Adrenal gland (tissue), 19 donors: ENCODE results near the gene ZSWIM6. TPM values are rescaled to one million over a fixed set of nuclear protein-coding genes. Genes with fewer than 3 reads are reported as not detected.

Experiments
- DNase-seq, 7 donors: peaks; one replicate each; pipeline ENCODE4 v3.0.0-alpha.2; 2019 to 2020
- H3K27ac ChIP-seq, 5 donors: fragments of 200-600 bp; sonication (generic) in 4 of 5; 1 replicate in 3 of 5; 2 replicates in 2 of 5; pipeline versions ENCODE4 v1.5.1 to v1.8.0; 2016 to 2020; ENCODE audit warnings: mild to moderate bottlenecking in 1 of 5
- H3K27me3 ChIP-seq: fragments of 200-600 bp; 2 replicates; pipeline ENCODE4 v1.8.0; 2021
- H3K36me3 ChIP-seq, 2 donors: fragments of 200-600 bp; replicated peaks in 1 of 2; 1 replicate in 1 of 2; 2 replicates in 1 of 2; pipeline versions ENCODE4 v1.5.1 to v1.8.0; 2018 to 2022
- H3K4me1 ChIP-seq, 2 donors: fragments of 200-600 bp; replicated peaks in 1 of 2; 1 replicate in 1 of 2; 2 replicates in 1 of 2; pipeline versions ENCODE4 v1.5.1 to v1.8.0; 2018 to 2021
- H3K4me3 ChIP-seq, 4 donors: fragments of 200-600 bp; sonication (generic) in 3 of 4; one replicate each; pipeline ENCODE4 v1.5.1; 2016 to 2018
- H3K9me3 ChIP-seq, 3 donors: fragments of 200-600 bp; sonication (generic) in 1 of 3; replicated peaks in 1 of 3; 1 replicate in 2 of 3; 2 replicates in 1 of 3; pipeline versions ENCODE4 v1.5.1 to v1.8.0; 2016 to 2021
- POLR2A ChIP-seq, 2 donors: fragments of 450-650 bp; IDR thresholded peaks; one replicate each; pipeline ENCODE4 v1.6.1; 2017; ENCODE audit warnings: antibody characterized with exemption in 2 of 2, mild to moderate bottlenecking in 2 of 2, moderate library complexity in 1 of 2
- WGBS, 4 donors: extraction: QIAGEN DNeasy Blood & Tissue Kit in 2 of 4; methylation state at CpG; one replicate each; pipeline versions ENCODE4 v1.1.5 to v1.1.7; 2013 to 2017; 5-methylcytosine and 5-hydroxymethylcytosine counted together
- intact Hi-C, 2 donors: fragments of 100-400 bp; cut with DNase I; formaldehyde crosslinking; loops; one replicate each; pipeline versions ENCODE4 v1.14.1 to v1.15.0; 2022 to 2023
- long read RNA-seq, 10 donors: library from polyadenylated mRNA in 3 of 10; unstranded in 2 of 10; stranded (forward) in 1 of 10; transcript quantifications; one replicate each; pipeline ENCODE4 v2.0.0 and lab custom pipeline, GENCODE V29; 2021 to 2026
- polyA plus RNA-seq, 3 donors: library from polyadenylated mRNA; stranded (reverse); fragments of 200-250 nt in 2 of 3; fragments of 350-450 nt in 1 of 3; fragmentation: Illumina TruSeq in 1 of 3; extraction: RNeasy Lipid Tissue Mini Kit (QIAGEN cat#74804) in 1 of 3; gene quantifications; one replicate each; pipeline ENCODE4 v1.2.3, GENCODE V29; 2013 to 2014
- total RNA-seq, 9 donors: library from RNA; depleted of rRNA in 4 of 9; stranded (reverse); fragments of >200 nt in 4 of 9; fragments of 120-200 nt in 1 of 9; fragmentation: NEBNext Ultra II Directional in 1 of 9; extraction: Animal tissue kit (Norgen Biotek cat#: 25700) in 1 of 9; gene quantifications; one replicate each; pipeline versions ENCODE4 v1.1.0 to v1.2.4, GENCODE V29; 2013 to 2023
- TF ChIP-seq, protein P1 (sequence below), 6 experiments: fragments of 450-650 bp in 4 of 6; fragments of 200-600 bp in 2 of 6; sonication (generic) in 1 of 6; IDR thresholded peaks; 1 replicate in 5 of 6; 2 replicates in 1 of 6; pipeline versions ENCODE4 v1.5.1 to v1.8.0; 2016 to 2021; ENCODE audit warnings: antibody characterized with exemption in 6 of 6, mild to moderate bottlenecking in 2 of 6, moderate library complexity in 1 of 6
- donor health status: healthy with polysubstance abuse.
- donor health status: Bipolar disorder and iron deficiency.
- donor health status: DM: yes; HTN: yes; CAD: no.
- donor health status: DM: no; HTN: no; CAD: no.
- donor health status: DM: no; HTN: no; CAD: no.
- donor health status: DM: yes; HTN: yes; CAD: no.

Gene ZSWIM6
- total RNA-seq (10 to 100 TPM in 5 of 9 donors, 1 to 10 TPM in 4; 5.5 to 14.6 (median 10.5) TPM), polyA plus RNA-seq (1 to 10 TPM; 7.3 to 8.3 (median 8.2) TPM)
- long read RNA-seq, donor 1, result 0 reads
- long read RNA-seq, donor 2, full-length matches to known transcripts, result 1 of 11 reads
- long read RNA-seq, donor 2, partial matches to known transcripts, result 10 of 11 reads
- long read RNA-seq, donor 2, other reads (novel, unspliced or antisense), result 0 of 11 reads
- long read RNA-seq, donor 3, result 0 reads
- long read RNA-seq, donor 4, result 0 reads
- long read RNA-seq, donor 5, result 0 reads
- long read RNA-seq, donor 6, partial matches to known transcripts, result 1 of 2 reads
- long read RNA-seq, donor 6, other reads (novel, unspliced or antisense), result 1 of 2 reads
- long read RNA-seq, donor 7, result 0 reads
- long read RNA-seq, donor 8, result 0 reads
- long read RNA-seq, donor 9, result 0 reads
- long read RNA-seq, donor 10, result 0 reads

DNA sequence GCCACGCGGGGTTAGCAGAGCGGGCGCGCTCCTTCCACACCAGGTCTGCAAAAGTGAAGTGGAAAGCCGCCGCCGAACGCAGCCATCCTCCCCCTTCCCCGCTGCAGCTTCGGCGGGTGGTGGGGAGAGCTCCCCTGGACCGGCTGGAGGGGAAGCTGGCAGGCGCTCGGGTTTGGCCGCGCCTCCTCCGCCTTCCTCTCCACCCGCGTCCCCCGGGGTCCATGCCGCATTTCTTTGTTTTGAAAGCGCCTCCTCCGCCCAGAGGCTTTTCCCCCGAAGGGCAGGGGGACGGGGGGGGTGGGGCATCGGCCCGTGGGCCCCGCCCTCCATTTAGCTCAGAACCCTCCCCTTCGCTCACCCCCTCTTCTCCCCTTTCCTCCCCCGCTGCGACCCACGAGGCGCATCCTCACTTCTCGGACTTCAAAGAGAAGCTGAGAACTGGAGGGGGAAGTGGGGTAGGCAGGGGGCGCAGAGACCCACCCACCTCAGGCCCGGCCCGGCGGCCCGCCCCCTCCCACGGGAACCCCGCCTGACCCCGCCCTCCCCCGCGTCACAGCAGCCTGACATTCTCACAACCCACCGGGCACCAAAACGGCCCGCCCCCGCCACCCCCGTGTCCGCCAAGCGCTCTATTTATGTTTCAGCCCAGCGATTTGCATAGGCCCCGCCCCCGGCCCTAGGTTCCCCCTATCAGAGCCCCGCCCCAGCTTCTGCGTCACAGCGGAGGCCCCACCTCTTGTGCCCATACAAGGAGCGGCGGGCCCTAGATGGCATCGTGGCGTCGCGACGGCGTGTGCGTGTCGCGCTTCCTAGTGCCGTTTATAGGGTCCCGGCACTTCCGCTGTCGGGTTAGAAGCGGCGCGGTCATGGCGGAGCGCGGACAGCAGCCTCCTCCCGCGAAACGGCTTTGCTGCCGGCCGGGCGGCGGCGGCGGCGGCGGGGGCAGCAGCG lies at the start of gene ZSWIM6:
TSS of gene ZSWIM6 (plus strand) at position 852 of the 951 bp plus-strand sequence. CDS start at position 867, 15 bp downstream.
- peaks cover 0 to 28% of the 10 kb centered on the region in 2 donors for H3K4me1 ChIP-seq
- H3K9me3 ChIP-seq, result no peaks in the 10 kb centered on the region
- WGBS, 4 donors, result 0 to 1% (median 1%) methylated on average over 13 to 91 of the region's 91 CpGs
- peak; percentile 98 to 99 for TF ChIP-seq POLR2A (IDR thresholded peaks at IDR 0.05)
- TF ChIP-seq, protein P1, sequence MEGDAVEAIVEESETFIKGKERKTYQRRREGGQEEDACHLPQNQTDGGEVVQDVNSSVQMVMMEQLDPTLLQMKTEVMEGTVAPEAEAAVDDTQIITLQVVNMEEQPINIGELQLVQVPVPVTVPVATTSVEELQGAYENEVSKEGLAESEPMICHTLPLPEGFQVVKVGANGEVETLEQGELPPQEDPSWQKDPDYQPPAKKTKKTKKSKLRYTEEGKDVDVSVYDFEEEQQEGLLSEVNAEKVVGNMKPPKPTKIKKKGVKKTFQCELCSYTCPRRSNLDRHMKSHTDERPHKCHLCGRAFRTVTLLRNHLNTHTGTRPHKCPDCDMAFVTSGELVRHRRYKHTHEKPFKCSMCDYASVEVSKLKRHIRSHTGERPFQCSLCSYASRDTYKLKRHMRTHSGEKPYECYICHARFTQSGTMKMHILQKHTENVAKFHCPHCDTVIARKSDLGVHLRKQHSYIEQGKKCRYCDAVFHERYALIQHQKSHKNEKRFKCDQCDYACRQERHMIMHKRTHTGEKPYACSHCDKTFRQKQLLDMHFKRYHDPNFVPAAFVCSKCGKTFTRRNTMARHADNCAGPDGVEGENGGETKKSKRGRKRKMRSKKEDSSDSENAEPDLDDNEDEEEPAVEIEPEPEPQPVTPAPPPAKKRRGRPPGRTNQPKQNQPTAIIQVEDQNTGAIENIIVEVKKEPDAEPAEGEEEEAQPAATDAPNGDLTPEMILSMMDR (IDR thresholded peaks at IDR 0.05), result no peak
- no peaks in the 10 kb centered on the region for H3K36me3 ChIP-seq
- peak; percentile 99 to 100 (median 100) for DNase-seq
- no peaks in the 10 kb centered on the region for H3K27me3 ChIP-seq
- H3K27ac ChIP-seq, result peak within 1 kb of the TSS; percentile 57 to 99 (median 91)
- peak within 1 kb of the TSS; percentile 81 to 98 (median 96) for H3K4me3 ChIP-seq
- intact Hi-C loops, result loop anchor here (5.0 to 10.0 kb wide), 4 partner anchors 73 to 333 kb away; partner anchors contain the start of gene SMIM15 (in 1 of the 2)

DNA sequence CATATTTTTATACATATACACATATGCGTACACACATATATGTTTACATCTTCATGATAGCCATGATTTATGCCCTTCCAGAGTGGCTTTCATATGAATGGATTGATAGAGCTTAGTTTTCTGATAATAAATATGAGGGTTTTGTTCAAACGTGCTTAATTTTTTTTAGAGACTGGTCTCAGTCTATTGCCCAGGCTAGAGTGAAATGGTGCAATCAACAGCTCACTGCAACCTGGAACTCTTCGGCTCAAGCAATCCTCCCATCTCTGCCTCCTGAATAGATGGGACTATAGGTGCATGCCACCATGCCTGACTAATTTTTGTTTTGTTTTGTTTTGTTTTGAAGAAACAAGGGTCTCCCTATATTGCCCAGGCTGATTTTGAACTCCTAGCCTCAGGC lies 48.6 kb upstream of the ZSWIM6 start:
- Histone ChIP-seq H3K4me3 (no peak overlapping the region), H3K27me3 (no peaks in the 10 kb centered on the region), H3K9me3 (no peaks in the 10 kb centered on the region), H3K27ac (no peak overlapping the region), H3K4me1 (peaks cover 0 to 9% of the 10 kb centered on the region in 2 donors), H3K36me3 (no peaks in the 10 kb centered on the region)
- no peak for TF ChIP-seq POLR2A (IDR thresholded peaks at IDR 0.05)
- TF ChIP-seq, protein P1 (IDR thresholded peaks at IDR 0.05), result no peak
- intact Hi-C loops, result no loop called here
- 79 to 91% (median 83%) methylated on average over 3 of the region's 3 CpGs for WGBS, 4 donors
- DNase-seq, result no peak

DNA sequence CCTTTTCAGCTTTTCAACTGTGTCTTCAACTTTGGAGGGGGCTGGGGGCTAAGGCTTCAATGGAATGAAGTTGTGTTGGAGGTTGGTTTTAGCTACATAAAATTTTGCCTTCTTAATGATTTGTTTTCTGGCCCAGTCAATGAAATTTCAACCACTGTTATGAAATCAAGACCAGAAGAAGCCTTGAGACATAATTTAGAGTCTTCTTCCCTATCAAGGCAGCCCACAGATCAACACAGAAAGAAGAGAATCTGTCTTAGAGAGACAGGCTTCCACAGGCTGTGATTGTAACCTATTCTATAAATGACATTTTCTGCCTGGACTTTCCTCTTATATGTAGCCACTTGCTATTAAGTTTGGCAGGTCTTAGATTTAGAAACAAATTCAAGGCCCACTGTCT lies 46.5 kb upstream of the ZSWIM6 start:
- no peak for TF ChIP-seq POLR2A (IDR thresholded peaks at IDR 0.05)
- TF ChIP-seq, protein P1 (IDR thresholded peaks at IDR 0.05), result no peak
- no peak overlapping the region for H3K27ac ChIP-seq
- H3K4me3 ChIP-seq, result no peak overlapping the region
- no peak for DNase-seq
- H3K27me3 ChIP-seq, result no peaks in the 10 kb centered on the region
- no peaks in the 10 kb centered on the region for H3K9me3 ChIP-seq
- H3K36me3 ChIP-seq, result no peaks in the 10 kb centered on the region
- intact Hi-C loops, result no loop called here
- peaks cover 0 to 3% of the 10 kb centered on the region in 2 donors for H3K4me1 ChIP-seq
